HCT116 (cell line): ENCODE data around the gene GRM4. TPM values are rescaled to one million over a fixed set of nuclear protein-coding genes. Genes with fewer than 3 reads are reported as not detected.

ENCODE experiments used
- ATAC-seq: fragments of 200-7000 bp; cut with Tn5 transposase; 2 replicates; pipeline ENCODE4 v1.9.1; 2020; ENCODE audit warnings: mild to moderate bottlenecking, moderate library complexity
- BruUV-seq: library from RNA; stranded (reverse); fragments of 400-500 nt; replicated peaks from 2 replicates; lab custom pipeline; 2021; lab: Mats Ljungman, UMichigan
- CTCF ChIA-PET: fragments of 300-600 bp; sonication (Branson Sonifier 250); formaldehyde crosslinking; loops from one replicate; lab custom pipeline; 2021; ENCODE audit warnings: antibody characterized with exemption; lab: Charles Lee
- POLR2A ChIA-PET: fragments of 300-600, 350-600 bp; sonication (Branson Sonifier 250); formaldehyde crosslinking; loops from one replicate; lab custom pipeline; 2021; ENCODE audit warnings: antibody characterized with exemption; lab: Charles Lee
- RAD21 ChIA-PET, 2 experiments: fragments of 300-600 bp; sonication (Branson Sonifier 250); formaldehyde crosslinking; loops; one replicate each; lab custom pipeline; 2023; ENCODE audit warnings: low total read pairs in 2 of 2; ENCODE audit not compliant: uncharacterized antibody in 2 of 2, unreplicated experiment in 2 of 2, low non-redundant PET in 1 of 2; lab: Charles Lee
- DNase-seq: peaks from one replicate; pipeline ENCODE4 v3.0.0-alpha.2; 2010; ENCODE audit warnings: low read depth, low spot score
- H2AFZ ChIP-seq: fragments of 200-600 bp; shearing (Covaris generic), sonication (generic); 2 replicates; pipeline ENCODE4 v1.6.1; 2017; ENCODE audit warnings: low read depth, mixed run types, mixed read lengths, antibody characterized with exemption, low read length; ENCODE audit not compliant: poor library complexity, severe bottlenecking
- H3K27ac ChIP-seq: 2 replicates; pipeline ENCODE4 v1.5.1; 2012; ENCODE audit warnings: low read depth, low read length
- H3K27me3 ChIP-seq: fragments of 200-600 bp; sonication (generic); 2 replicates; pipeline ENCODE4 v1.6.1; 2016; ENCODE audit warnings: mixed run types, low read length, mixed read lengths; ENCODE audit not compliant: insufficient read depth
- H3K36me3 ChIP-seq, 2 experiments: fragments of 200-500 bp in 1 of 2; fragments of 200-600 bp in 1 of 2; sonication (Bioruptor generic) in 1 of 2; sonication (generic) in 1 of 2; 2 replicates each; pipeline versions ENCODE4 v1.5.1 to v1.6.1; 2014 to 2016; ENCODE audit warnings: low read length in 2 of 2, inconsistent platforms in 1 of 2, mixed read lengths in 1 of 2, mixed run types in 1 of 2; ENCODE audit not compliant: insufficient read depth in 2 of 2, control insufficient read depth in 1 of 2
- H3K4me1 ChIP-seq, 2 experiments: fragments of 200-600 bp in 1 of 2; sonication (generic) in 1 of 2; 2 replicates each; pipeline versions ENCODE4 v1.5.1 to v1.6.1; 2012 to 2017; ENCODE audit warnings: low read length in 2 of 2, inconsistent platforms in 1 of 2, mild to moderate bottlenecking in 1 of 2, mixed read lengths in 1 of 2, mixed run types in 1 of 2, moderate library complexity in 1 of 2; ENCODE audit not compliant: insufficient read depth in 2 of 2, control insufficient read depth in 1 of 2
- H3K4me2 ChIP-seq: fragments of 200-600 bp; sonication (generic); 2 replicates; pipeline ENCODE4 v1.6.1; 2017; ENCODE audit warnings: mixed run types, low read length, mixed read lengths
- H3K4me3 ChIP-seq, 2 experiments: fragments of 200-600 bp in 1 of 2; sonication (generic) in 1 of 2; replicated peaks in 1 of 2; 2 replicates each; pipeline ENCODE4 v1.5.1; 2011 to 2016; ENCODE audit warnings: low read length in 2 of 2, control low read depth in 1 of 2, low read depth in 1 of 2, mild to moderate bottlenecking in 1 of 2, mixed read lengths in 1 of 2, mixed run types in 1 of 2
- H3K79me2 ChIP-seq: fragments of 200-600 bp; sonication (generic); 2 replicates; pipeline ENCODE4 v1.6.1; 2017; ENCODE audit warnings: mild to moderate bottlenecking, mixed run types, low read length, moderate library complexity, mixed read lengths; ENCODE audit not compliant: insufficient read depth
- H3K9ac ChIP-seq: fragments of 200-600 bp; sonication (generic); 2 replicates; pipeline ENCODE4 v1.6.1; 2016; ENCODE audit warnings: low read length, mixed read lengths
- H3K9me2 ChIP-seq: fragments of 200-600 bp; sonication (generic), shearing (Covaris generic); 2 replicates; pipeline ENCODE4 v1.6.1; 2017; ENCODE audit warnings: mixed run types, mild to moderate bottlenecking, moderate library complexity; ENCODE audit not compliant: insufficient read depth
- H3K9me3 ChIP-seq, 2 experiments: fragments of 200-500 bp in 1 of 2; fragments of 200-600 bp in 1 of 2; sonication (Bioruptor generic) in 1 of 2; sonication (generic) in 1 of 2; 2 replicates each; pipeline ENCODE4 v1.6.1; 2014 to 2017; ENCODE audit warnings: low read length in 2 of 2, mixed read lengths in 2 of 2, inconsistent platforms in 1 of 2, low read depth in 1 of 2, mild to moderate bottlenecking in 1 of 2, mixed run types in 1 of 2, moderate library complexity in 1 of 2; ENCODE audit not compliant: control insufficient read depth in 1 of 2, insufficient read depth in 1 of 2
- H4K20me1 ChIP-seq: fragments of 200-600 bp; sonication (generic), shearing (Covaris generic); 2 replicates; pipeline ENCODE4 v1.6.1; 2017; ENCODE audit warnings: mixed run types, mild to moderate bottlenecking, moderate library complexity; ENCODE audit not compliant: insufficient read depth
- ATF3 ChIP-seq: IDR thresholded peaks from 2 replicates; pipeline ENCODE4 v1.6.1; 2012
- CBX3 ChIP-seq: IDR thresholded peaks from 2 replicates; pipeline ENCODE4 v1.6.1; 2012; ENCODE audit warnings: low read depth
- CEBPB ChIP-seq: IDR thresholded peaks from 2 replicates; pipeline ENCODE4 v1.6.1; 2012; ENCODE audit warnings: low read depth
- EGR1 ChIP-seq: IDR thresholded peaks from 2 replicates; pipeline ENCODE4 v1.6.1; 2012; ENCODE audit warnings: low read depth
- EZH2 ChIP-seq: fragments of 200-600 bp; sonication (generic); IDR thresholded peaks from 2 replicates; pipeline ENCODE4 v1.6.1; 2017; ENCODE audit warnings: antibody characterized with exemption, mixed run types
- EZH2phosphoT487 ChIP-seq: fragments of 200-600 bp; IDR thresholded peaks from 2 replicates; pipeline ENCODE4 v1.6.1; 2018; ENCODE audit warnings: antibody characterized with exemption, borderline replicate concordance
- FOSL1 ChIP-seq: IDR thresholded peaks from 2 replicates; pipeline ENCODE4 v1.6.1; 2012; ENCODE audit warnings: low read depth
- JUND ChIP-seq: IDR thresholded peaks from 2 replicates; pipeline ENCODE4 v1.6.1; 2012
- MAX ChIP-seq: IDR thresholded peaks from 2 replicates; pipeline ENCODE4 v1.6.1; 2012
- POLR2A ChIP-seq: IDR thresholded peaks from 2 replicates; pipeline ENCODE4 v1.7.0; 2011; ENCODE audit warnings: borderline replicate concordance; ENCODE audit not compliant: insufficient read depth, insufficient read length; ENCODE audit errors: extremely low read depth
- POLR2AphosphoS5 ChIP-seq: IDR thresholded peaks from 2 replicates; pipeline ENCODE4 v1.6.1; 2011; ENCODE audit warnings: mild to moderate bottlenecking, low read depth, low read length, moderate library complexity
- RAD21 ChIP-seq: IDR thresholded peaks from 2 replicates; pipeline ENCODE4 v1.6.1; 2012; ENCODE audit warnings: low read depth, mild to moderate bottlenecking
- SIN3A ChIP-seq: IDR thresholded peaks from 2 replicates; pipeline ENCODE4 v1.6.1; 2012; ENCODE audit warnings: low read depth
- SP1 ChIP-seq: IDR thresholded peaks from 2 replicates; pipeline ENCODE4 v1.6.1; 2012; ENCODE audit warnings: low read depth
- SRF ChIP-seq: IDR thresholded peaks from 2 replicates; pipeline ENCODE4 v1.6.1; 2012; ENCODE audit warnings: low read depth
- TCF7L2 ChIP-seq: IDR thresholded peaks from 2 replicates; pipeline ENCODE4 v1.7.0; 2011; ENCODE audit warnings: borderline replicate concordance, inconsistent platforms; ENCODE audit not compliant: insufficient read depth, insufficient read length; ENCODE audit errors: extremely low read depth
- YY1 ChIP-seq: IDR thresholded peaks from 2 replicates; pipeline ENCODE4 v1.6.1; 2011; ENCODE audit warnings: low read length, low read depth, moderate library complexity, mild to moderate bottlenecking; ENCODE audit not compliant: insufficient replicate concordance; ENCODE audit errors: extremely low read depth
- ZFX ChIP-seq: fragments of 450-650 bp; IDR thresholded peaks from 2 replicates; pipeline ENCODE4 v1.6.1; 2017
- ZNF274 ChIP-seq: fragments of 200-500 bp; sonication (Bioruptor generic); IDR thresholded peaks from 2 replicates; pipeline ENCODE4 v1.6.1; 2014; ENCODE audit warnings: mild to moderate bottlenecking, low read depth, low read length, inconsistent platforms
- intact Hi-C: fragments of 100-400 bp; cut with micrococcal nuclease; formaldehyde crosslinking; loops from 2 replicates; pipeline ENCODE4 v1.10.0; 2022
- total RNA-seq: library from RNA; stranded (reverse); gene quantifications from one replicate; pipeline ENCODE4 v1.2.1, GENCODE V29; 2021; ENCODE audit not compliant: unreplicated experiment
- TF ChIP-seq, protein P1 (sequence below), 3 experiments: fragments of 200-600 bp in 1 of 3; sonication (generic) in 1 of 3; IDR thresholded peaks in 2 of 3; conservative IDR thresholded peaks in 1 of 3; 2 replicates each; pipeline ENCODE4 v1.5.1; 2012 to 2017; ENCODE audit warnings: low read depth in 2 of 3, low read length in 2 of 3, antibody characterized with exemption in 1 of 3, borderline replicate concordance in 1 of 3, control low read depth in 1 of 3, mild to moderate bottlenecking in 1 of 3, mixed read lengths in 1 of 3, mixed run types in 1 of 3, moderate library complexity in 1 of 3; ENCODE audit not compliant: insufficient read depth in 1 of 3

Gene GRM4
- total RNA-seq, 1 experiment from 2014 or later = 2.6 TPM

DNA sequence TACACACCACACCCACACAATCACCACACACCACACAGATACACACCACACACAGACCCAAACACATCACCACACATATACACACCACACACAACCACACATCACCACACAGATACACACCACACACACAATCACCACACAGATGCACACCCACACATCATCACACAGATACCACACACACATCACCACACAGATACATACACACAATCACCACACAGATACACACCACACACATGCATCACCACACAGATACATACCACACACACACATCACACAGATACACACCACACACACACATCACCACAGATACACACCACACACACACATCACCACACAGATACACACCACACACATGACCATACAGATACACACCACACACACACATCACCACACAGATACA is 73.2 kb downstream of the GRM4 start:
- H3K36me3 ChIP-seq = no peaks in the 10 kb centered on the region
- TF ChIP-seq RAD21 = no peak
- no peak for TF ChIP-seq EZH2phosphoT487
- TF ChIP-seq ZNF274 = no peak
- no peak for TF ChIP-seq JUND
- no peak for TF ChIP-seq MAX
- TF ChIP-seq CEBPB = no peak
- TF ChIP-seq ZFX = no peak
- no peak for TF ChIP-seq SRF
- no peak for TF ChIP-seq POLR2AphosphoS5
- no peak for TF ChIP-seq CBX3
- TF ChIP-seq, protein P1, sequence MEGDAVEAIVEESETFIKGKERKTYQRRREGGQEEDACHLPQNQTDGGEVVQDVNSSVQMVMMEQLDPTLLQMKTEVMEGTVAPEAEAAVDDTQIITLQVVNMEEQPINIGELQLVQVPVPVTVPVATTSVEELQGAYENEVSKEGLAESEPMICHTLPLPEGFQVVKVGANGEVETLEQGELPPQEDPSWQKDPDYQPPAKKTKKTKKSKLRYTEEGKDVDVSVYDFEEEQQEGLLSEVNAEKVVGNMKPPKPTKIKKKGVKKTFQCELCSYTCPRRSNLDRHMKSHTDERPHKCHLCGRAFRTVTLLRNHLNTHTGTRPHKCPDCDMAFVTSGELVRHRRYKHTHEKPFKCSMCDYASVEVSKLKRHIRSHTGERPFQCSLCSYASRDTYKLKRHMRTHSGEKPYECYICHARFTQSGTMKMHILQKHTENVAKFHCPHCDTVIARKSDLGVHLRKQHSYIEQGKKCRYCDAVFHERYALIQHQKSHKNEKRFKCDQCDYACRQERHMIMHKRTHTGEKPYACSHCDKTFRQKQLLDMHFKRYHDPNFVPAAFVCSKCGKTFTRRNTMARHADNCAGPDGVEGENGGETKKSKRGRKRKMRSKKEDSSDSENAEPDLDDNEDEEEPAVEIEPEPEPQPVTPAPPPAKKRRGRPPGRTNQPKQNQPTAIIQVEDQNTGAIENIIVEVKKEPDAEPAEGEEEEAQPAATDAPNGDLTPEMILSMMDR (IDR thresholded peaks at IDR 0.05 in 2 of 3, conservative IDR thresholded peaks at IDR 0.05 in 1 of 3; ENCODE audit: borderline replicate concordance in 1 of 3, insufficient read depth in 1 of 3, low read depth in 2 of 3, low read length in 2 of 3) = no peak
- TF ChIP-seq EGR1 = no peak
- TF ChIP-seq FOSL1 = no peak
- TF ChIP-seq YY1 = no peak
- no peak for TF ChIP-seq TCF7L2
- no peak for TF ChIP-seq SP1
- no peak for TF ChIP-seq ATF3
- no peak for TF ChIP-seq EZH2
- TF ChIP-seq POLR2A = no peak
- TF ChIP-seq SIN3A = no peak
- TF ChIP-seq, all 23 proteins: peak for 0
- no peak for ATAC-seq
- H3K9me2 ChIP-seq = no peaks in the 10 kb centered on the region
- H3K79me2 ChIP-seq = no peaks in the 10 kb centered on the region
- DNase-seq = no peak
- no TSS peak for BruUV-seq
- no peaks in the 10 kb centered on the region for H3K4me1 ChIP-seq
- no peak overlapping the region for H3K4me3 ChIP-seq
- no peaks in the 10 kb centered on the region for H3K27me3 ChIP-seq
- H3K9ac ChIP-seq = no peak overlapping the region
- H3K9me3 ChIP-seq = peaks cover 0 to 9% of the 10 kb centered on the region in 2 experiments; a peak in 1 of 4 replicates
- CTCF ChIA-PET = no interaction called here
- H3K4me2 ChIP-seq = no peak overlapping the region
- H3K27ac ChIP-seq = no peak overlapping the region; the same call in 1 of the 2 replicates
- intact Hi-C loops = no loop called here
- RAD21 ChIA-PET = no interaction called here
- POLR2A ChIA-PET = no interaction called here
- no peak overlapping the region for H2AFZ ChIP-seq
- no peaks in the 10 kb centered on the region for H4K20me1 ChIP-seq
